ENCODE data around the gene TMEM182. TPM values are rescaled to one million over a fixed set of nuclear protein-coding genes. Genes with fewer than 3 reads are reported as not detected.

The TMEM182 gene
- total and polyA plus RNA-seq, 9 of the 15 experiments (the other 6 are each of a cell fraction or from before 2014, with no cell fraction given) = 5.2 to 11.4 (median 7.5) TPM

GRCh38 chr2:102832789-102833188 is 71.0 kb downstream of the TMEM182 start:
- H3K4me2 ChIP-seq (ENCODE audit: insufficient read depth, low read length) = no peak overlapping the region
- FAIRE-seq = no peak
- no peak overlapping the region for H3K9ac ChIP-seq (ENCODE audit: insufficient read depth in 1 of 2, low read depth in 2 of 2, low read length in 2 of 2)
- H3K36me3 ChIP-seq (ENCODE audit: control insufficient read depth, insufficient read depth, low read length) = no peaks in the 10 kb centered on the region
- H4K20me1 ChIP-seq (replicated peaks; ENCODE audit: control insufficient read depth, insufficient read depth, low read length) = no peaks in the 10 kb centered on the region
- CTCF ChIA-PET (ENCODE audit: low intra/inter-chr PET ratio) = no interaction called here
- BruUV-seq (replicated peaks) = no TSS peak
- intact Hi-C loops (cut with micrococcal nuclease) = no loop called here
- DNase-seq (ENCODE audit: extremely low read depth in 1 of 4, low spot score in 3 of 4) = no peak
- no peaks in the 10 kb centered on the region for H3K9me1 ChIP-seq (ENCODE audit: control insufficient read depth, insufficient read depth, low read length)
- in situ Hi-C loops (cut with MboI) = no loop called here
- H3K27ac ChIP-seq (ENCODE audit: extremely low read depth, low read depth, low read length) = no peak overlapping the region
- H3K27me3 ChIP-seq (ENCODE audit: control insufficient read depth in 2 of 2, insufficient read depth in 2 of 2, low read length in 2 of 2) = no peaks in the 10 kb centered on the region; a peak in 1 of 5 replicates
- no peaks in the 10 kb centered on the region for H3K79me2 ChIP-seq (ENCODE audit: control insufficient read depth, insufficient read depth, low read length)
- no peaks in the 10 kb centered on the region for H3K9me3 ChIP-seq (replicated peaks; ENCODE audit: control insufficient read depth, insufficient read depth, low read depth, low read length)
- no peak for ATAC-seq
- no peak for TF ChIP-seq RFX7 (CRISPR knock-in tag; IDR thresholded peaks at IDR 0.05)
- TF ChIP-seq CBX5 (IDR thresholded peaks at IDR 0.05; ENCODE audit: borderline replicate concordance, low read depth) = no peak
- no peak for TF ChIP-seq HLTF (IDR thresholded peaks at IDR 0.05)
- TF ChIP-seq ZNF263 (CRISPR knock-in tag; IDR thresholded peaks at IDR 0.05; ENCODE audit: borderline replicate concordance) = no peak
- TF ChIP-seq FIP1L1 (IDR thresholded peaks at IDR 0.05; ENCODE audit: low read depth, low read length, poor library complexity, severe bottlenecking) = no peak
- TF ChIP-seq ZNF512 (tag; IDR thresholded peaks at IDR 0.05) = no peak
- TF ChIP-seq CAMTA2 (CRISPR knock-in tag; conservative IDR thresholded peaks at IDR 0.05) = no peak
- TF ChIP-seq SIX5 (IDR thresholded peaks at IDR 0.05; ENCODE audit: borderline replicate concordance in 1 of 2, insufficient read depth in 1 of 2, low read depth in 1 of 2, low read length in 2 of 2) = no peak
- no peak for TF ChIP-seq RB1 (IDR thresholded peaks at IDR 0.05; ENCODE audit: low read depth)
- no peak overlapping the region for H3K4me3 ChIP-seq
- POLR2A ChIA-PET = interaction anchor here (0.6 kb wide), 1 partner anchor 41 kb away, joined by 3 read pairs; no protein-coding TSS in a partner anchor
- WGBS (ENCODE audit: insufficient coverage, low coverage, missing lambda C conversion rate) = 3% methylated on average over 2 of the region's 2 CpGs
- H3K4me1 ChIP-seq (replicated peaks in 1 of 2; ENCODE audit: control insufficient read depth in 2 of 2, insufficient read depth in 2 of 2, low read length in 2 of 2) = no peaks in the 10 kb centered on the region; a peak in 1 of 5 replicates
- H2AFZ ChIP-seq (ENCODE audit: low read depth, low read length) = no peak overlapping the region

Measured in K562 (cell line).